NCI-H1930 (cell line): ENCODE data around the gene ARL10.

Experiments
- DNase-seq, 2 experiments: peaks; one replicate each; lab custom pipeline; 2025; lab: John Stamatoyannopoulos, UW

The ARL10 gene

DNA sequence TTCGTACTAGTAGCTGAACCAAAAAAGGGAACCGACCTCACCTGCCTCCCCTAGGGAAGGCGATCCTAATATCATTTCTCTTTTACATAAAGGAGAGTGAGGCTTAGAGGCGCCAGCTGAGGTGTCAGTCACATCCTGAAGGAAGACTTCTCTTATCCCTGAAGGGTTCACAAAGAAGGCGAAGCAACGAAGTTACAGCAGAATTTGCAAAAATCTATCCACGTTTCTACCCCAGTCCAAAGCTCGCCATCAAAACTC, 3.1 kb upstream of the ARL10 start:
- no peak for DNase-seq

DNA sequence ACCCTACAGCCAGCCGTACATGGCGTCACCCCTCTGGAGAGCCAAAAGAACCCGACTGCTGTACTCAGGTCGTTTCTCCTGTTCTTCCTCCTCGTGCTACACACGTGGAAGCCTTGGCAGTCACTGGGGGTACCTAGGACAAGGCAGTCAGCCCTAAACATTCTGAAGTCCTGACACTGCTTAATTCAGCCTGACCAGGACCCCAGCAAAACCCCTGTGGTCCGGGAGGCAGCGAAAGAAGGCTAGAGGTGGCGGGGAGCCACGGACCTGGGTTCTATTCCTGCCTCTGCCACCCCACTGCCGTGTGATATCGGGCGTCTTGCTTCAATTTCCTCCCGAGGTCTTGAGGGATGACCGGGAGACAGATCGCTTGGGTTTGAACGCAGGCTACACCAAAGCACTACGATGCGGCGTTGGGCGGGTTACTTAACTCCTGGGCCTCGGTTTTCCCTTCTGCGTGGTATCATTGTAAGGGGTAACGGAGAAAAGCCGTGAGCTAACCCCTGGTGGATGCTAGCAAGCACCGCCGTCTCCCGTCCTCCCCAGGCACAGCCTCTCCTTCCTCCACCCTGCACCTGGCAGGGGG, 429 bp upstream of the ARL10 start:
- no peak for DNase-seq

DNA sequence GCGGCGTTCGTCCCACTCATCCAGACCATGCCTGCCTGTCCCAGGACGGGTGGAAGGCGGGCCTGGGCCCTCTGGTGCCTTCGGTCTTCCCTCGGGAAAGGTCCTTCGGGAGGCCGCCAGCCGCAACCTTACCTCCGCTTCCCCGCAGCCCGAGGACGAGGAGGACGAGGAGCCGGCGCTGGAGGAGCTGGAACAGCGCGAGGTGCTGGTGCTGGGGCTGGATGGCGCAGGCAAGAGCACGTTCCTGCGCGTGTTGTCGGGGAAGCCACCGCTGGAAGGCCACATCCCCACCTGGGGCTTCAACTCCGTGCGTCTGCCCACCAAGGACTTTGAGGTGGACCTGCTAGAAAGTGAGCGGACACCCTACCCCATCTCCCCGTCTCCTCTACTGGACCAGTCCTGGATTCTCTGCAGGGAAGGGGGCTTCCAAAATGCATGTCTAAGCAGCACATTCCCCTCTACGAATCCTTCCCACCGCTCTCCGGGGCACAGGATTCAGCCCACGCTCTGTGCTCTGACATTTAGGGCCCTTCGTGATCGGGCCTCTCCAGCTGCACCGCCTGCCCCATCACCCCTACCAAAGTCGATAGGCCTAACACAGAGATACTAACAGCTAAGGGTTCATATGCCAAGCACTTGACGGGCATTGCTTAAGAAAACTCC, 1.1 kb downstream of the ARL10 start:
- no peak for DNase-seq

- DNase-seq: no peak
These were observed 3.4 kb downstream of the ARL10 start for GRCh38 chr5:176368726-176369125.

DNA sequence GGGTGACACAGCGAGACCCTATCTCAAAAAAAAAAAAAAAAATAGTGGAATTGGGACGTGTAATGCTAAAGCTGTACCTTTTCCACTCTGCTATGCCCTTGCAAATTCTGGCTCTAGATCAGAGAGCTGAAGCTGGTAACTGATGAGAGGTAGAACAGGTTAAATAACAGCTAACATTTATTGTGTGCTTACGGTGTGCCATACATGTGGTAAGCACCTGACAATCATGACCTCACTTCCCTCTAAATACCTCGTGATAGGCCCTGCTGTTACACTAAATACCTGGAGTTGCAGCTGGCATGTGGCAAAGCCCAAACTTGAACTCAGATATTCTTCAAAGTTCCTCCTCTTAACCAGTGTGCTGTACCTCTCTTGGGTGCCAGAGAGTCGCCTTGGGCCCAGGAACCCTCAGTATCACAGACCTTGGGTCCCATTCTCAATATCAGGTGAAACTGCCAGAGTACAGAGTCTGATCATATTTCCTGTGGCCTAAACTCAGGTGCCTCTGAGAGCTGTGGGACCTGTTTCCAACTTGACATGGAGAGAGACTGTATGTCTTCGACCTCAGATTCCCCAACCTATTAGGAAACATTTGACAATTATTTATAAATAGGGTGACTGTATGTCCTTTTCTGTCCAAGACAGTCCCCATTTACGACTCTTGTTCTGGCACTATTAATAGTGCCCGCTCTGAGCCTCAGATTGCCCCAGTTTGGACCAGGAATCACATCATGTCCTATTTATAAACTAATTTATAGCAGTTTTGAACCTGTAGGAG, 4.8 kb downstream of the ARL10 start:
- DNase-seq: no peak

GRCh38 chr5:176371621-176372539, 6.6 kb downstream of the ARL10 start:
- DNase-seq: no peak

DNA sequence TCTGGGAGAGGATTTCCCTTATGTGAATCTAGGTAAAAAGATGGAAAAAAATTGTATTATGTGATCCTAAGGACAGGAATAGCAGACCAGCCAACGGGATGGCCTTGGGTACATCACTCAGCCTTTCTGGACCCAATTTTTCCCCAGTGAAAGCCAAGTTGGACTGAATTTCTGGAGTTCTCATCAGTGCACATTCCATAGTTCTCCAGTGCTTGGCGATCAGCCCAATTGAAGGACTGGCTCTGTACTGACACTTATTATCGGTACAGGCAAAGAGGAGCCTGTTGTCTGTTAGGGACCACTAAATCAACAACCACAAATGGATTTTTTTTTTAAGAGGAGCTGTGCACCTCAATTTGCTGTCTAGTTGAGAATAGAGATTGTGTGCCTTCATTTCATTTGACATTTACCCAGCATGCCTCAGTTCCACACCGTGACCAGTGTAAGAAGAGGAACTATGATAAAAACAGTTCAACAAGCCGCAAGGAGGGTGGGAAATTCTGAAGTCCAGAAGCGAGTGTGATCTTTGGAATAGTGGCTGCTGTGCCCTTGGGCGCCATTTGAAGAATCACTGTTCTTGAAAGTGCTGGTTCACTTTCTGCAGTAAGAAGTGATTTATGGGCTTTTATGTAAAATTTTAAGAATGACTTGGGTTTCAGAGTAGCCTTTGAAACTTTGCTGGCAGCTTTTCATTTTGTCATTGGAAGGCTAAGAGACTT, 8.0 kb downstream of the ARL10 start:
- DNase-seq: no peak

DNA sequence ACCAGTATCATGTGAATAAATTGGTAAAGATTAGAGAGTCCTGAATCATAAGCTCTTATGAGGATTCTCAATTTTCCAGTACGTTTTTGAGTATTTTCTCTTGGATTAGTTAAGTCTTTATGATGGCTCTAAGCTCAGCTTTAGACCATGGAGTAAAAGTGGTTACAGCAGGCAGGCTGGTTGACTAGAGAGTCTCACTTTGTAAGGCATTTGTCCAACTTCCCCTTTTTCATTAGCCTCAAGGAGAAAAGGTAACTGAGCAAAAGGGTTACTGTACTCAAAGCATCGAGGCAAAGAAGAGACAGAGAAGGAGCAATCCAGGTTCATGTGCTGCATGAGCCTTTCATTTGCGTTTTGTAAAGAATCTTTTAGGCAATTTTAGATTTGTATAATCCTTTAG, 14.6 kb downstream of the ARL10 start:
- DNase-seq: no peak

- DNase-seq: no peak
These were observed 16.1 kb downstream of the ARL10 start for GRCh38 chr5:176381423-176381822.

DNA sequence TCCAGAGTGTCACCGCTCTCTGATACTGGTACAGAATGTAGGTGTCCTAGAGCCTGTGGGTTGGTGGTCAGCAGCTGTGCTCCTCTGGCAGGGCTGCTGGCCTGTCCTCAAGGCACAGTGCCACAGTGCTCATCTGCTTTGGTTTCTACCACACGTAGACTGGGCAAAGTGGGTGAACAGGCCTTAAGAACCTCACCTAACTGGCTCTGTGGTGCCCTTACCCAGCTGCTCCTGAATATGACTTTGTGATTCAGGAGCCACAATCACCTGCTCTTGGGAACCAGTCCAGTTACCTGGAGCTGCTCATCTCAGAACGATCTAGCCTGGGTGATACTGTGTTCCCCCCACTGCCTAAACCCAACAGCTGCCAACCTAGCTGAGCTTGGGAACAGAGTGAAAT, 16.7 kb downstream of the ARL10 start:
- DNase-seq: no peak

DNA sequence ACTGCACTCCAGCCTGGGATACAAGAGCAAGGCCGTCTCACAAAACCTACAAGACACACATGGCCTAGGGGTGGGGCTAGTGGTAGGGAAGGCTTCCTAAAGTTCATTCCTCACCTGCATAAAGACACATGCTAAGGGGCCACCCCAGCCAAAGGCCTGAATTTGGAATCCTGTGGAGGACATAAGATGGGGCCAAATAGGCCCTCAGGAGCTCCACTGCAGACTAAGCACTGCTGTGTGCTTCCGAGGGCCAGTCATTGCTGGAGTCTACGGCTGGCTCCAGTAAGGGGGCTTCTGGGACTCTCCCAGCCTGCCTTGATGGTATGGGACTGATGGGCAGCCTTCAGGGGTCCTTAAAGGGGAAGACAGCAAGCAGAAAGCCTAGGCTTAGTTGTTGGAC, 17.4 kb downstream of the ARL10 start:
- no peak for DNase-seq

DNA sequence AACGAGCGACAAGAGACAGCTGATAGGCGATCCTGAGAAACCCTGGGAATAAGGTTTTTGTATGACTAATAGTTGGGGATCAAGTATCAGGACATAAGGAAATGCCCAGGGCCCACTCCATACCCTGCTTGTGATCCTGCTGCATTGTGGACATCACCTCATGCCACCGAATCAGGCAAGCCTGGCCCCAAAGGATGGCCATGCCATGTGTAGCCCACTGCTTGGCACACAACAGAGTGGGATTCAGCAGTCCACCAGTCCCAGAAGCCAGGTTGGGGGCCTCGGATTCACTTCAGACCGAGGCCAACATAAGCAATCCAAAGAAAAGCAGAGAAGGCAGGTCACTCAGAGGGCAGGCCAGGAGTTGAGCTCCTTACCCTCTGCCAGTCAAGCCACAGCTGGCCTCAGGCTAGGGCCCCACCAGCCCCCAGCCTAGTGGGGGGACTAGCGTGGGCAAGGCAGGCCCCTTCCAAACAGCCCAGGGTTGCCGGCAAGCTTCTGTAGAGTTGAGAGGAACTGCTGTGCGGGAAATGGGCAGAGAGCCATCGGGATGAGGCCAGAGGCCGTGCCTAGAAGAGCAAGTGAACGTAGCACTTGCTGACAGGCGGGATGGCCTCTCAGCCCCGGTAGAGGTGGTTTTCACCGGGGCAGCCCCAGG, 18.1 kb downstream of the ARL10 start:
- DNase-seq: no peak

DNA sequence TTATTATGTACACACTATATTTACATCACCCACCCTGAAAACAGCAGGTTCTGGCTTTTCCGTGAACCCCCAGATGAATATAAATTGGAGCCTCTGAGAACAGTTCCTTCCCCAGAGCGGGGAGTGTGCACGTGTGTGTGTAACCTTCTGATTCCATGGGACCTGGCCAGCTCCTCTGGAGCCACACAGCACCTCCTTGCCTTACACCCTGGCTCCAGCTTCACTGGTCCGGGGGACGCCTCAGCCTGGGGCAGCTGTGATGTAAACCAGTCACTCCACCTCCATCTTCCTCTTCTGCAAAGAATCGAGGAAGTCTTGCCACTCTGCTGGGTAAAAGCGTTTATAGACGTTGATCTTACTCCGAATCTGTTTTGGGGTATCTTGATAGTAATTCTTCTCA, 18.7 kb downstream of the ARL10 start:
- no peak for DNase-seq

- no peak for DNase-seq
These were observed 19.2 kb downstream of the ARL10 start for GRCh38 chr5:176384366-176384930.

- DNase-seq: no peak
These were observed 19.7 kb downstream of the ARL10 start for GRCh38 chr5:176384991-176385390.

DNA sequence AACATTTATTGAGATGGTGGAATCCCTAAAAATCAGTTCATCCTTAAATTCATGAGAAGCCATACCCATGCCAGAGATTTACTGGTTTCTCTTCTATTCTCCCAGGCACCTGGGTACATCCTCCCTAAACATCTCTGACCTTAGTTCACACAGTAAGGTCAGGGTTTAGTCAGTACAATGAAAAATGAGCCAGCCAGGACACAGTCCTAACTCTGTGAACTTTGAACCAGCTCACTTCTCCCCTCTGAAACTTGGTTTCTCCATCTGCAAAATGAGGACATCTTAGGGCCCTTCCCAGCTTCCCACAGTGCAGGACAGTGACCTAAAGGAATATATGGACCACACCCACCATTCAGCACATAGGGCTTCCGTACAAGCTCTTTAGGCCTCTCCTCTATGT, 21.2 kb downstream of the ARL10 start:
- no peak for DNase-seq

DNA sequence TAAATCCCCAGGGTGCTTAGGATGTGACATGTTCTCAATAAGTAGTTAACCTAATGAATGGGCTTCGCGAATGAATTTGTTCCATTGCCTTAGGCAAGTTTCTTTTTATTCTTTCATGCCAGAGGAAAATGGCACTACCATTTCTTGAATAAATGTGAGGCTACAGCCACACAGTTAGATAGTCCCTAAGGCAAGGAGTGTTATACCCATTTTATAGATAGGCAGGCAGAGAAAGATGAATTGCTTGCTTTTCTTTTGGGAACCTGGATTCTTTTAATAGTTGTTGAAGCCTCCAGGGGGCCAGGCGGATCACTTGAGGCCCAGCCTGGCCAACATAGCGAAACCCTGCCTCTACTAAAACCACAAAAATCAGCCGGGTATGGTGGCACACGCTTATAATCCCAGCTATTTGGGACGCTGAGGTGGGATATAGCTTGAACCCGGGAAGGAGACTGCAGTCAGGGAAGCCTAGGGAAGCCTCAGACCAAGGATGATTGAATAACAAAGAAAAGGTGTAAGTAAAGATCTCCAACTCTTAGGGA, 22.2 kb downstream of the ARL10 start:
- no peak for DNase-seq

GRCh38 chr5:176388003-176388443, 22.7 kb downstream of the ARL10 start:
- no peak for DNase-seq

- peak; percentile 91 to 92 for DNase-seq
These were observed 23.3 kb downstream of the ARL10 start, which contains the start of the genes HIGD2A and NOP16 for GRCh38 chr5:176388444-176389134. Gene HIGD2A, plus strand, starts transcription at chr5:176388751. Its CDS starts 69 bp downstream, at chr5:176388820. Gene NOP16, minus strand, starts transcription at chr5:176388598. Its CDS starts 59 bp downstream, at chr5:176388539.
